ENCODE results near the gene FAM184B. TPM values are rescaled to one million over a fixed set of nuclear protein-coding genes. Genes with fewer than 3 reads are reported as not detected.

Gene FAM184B
- total and polyA plus RNA-seq, 2 experiments from 2014 or later = 0.11 to 0.49 TPM

DNA sequence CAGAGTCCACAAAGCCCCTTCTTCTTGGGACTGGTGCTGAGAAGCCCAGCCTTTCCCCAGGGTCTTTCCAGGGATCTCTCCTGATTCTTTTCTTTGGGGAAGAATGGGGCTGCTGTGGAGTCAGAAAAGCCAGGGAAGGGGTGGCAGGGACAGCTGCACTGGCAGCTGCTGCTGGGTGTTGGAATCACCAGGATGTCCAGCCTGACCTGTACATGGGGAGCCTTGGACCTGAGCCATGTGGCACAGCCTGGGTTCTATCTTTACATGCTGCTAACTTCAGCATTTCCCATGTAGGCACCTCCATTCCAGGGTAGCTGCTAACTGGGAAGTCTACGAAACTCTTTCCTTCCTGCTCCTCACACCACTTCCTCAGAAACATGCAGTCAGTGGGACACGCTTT is 131.0 kb downstream of the FAM184B start:
- no peaks in the 10 kb centered on the region for H3K4me1 ChIP-seq (ENCODE audit: insufficient read depth)
- ATAC-seq (no peak), DNase-seq (ENCODE audit: low spot score) (no peak)
- Mint-ChIP-seq H3K27me3 (ENCODE audit: insufficient read depth, low read depth, poor library complexity) (peaks cover 1% of the 10 kb centered on the region), H3K27ac (no peak overlapping the region), H3K9me3 (peaks cover 6% of the 10 kb centered on the region; the same call in 1 of the 3 replicates), H3K4me1 (no peaks in the 10 kb centered on the region), H3K36me3 (ENCODE audit: low read depth) (no peaks in the 10 kb centered on the region), H3K4me3 (no peak overlapping the region)
- H3K4me3 ChIP-seq = no peak overlapping the region
- H3K79me2 ChIP-seq (replicated peaks; ENCODE audit: insufficient read depth) = no peaks in the 10 kb centered on the region
- H3K9me2 ChIP-seq (ENCODE audit: insufficient read depth) = no peaks in the 10 kb centered on the region
- no peaks in the 10 kb centered on the region for H3F3A ChIP-seq (replicated peaks; ENCODE audit: low read depth)
- H4K20me1 ChIP-seq (replicated peaks; ENCODE audit: insufficient read depth) = no peaks in the 10 kb centered on the region
- H3K27me3 ChIP-seq (ENCODE audit: insufficient read depth) = no peaks in the 10 kb centered on the region
- no peak overlapping the region for H3K27ac ChIP-seq (ENCODE audit: low read depth)
- no peaks in the 10 kb centered on the region for H3K36me3 ChIP-seq (ENCODE audit: insufficient read depth)
- H3K4me2 ChIP-seq = no peak overlapping the region
- TF ChIP-seq EZH2 (IDR thresholded peaks at IDR 0.05; ENCODE audit: low read depth, unreplicated experiment) (no peak), JUNB (IDR thresholded peaks at IDR 0.05; ENCODE audit: unreplicated experiment) (no peak), POLR2AphosphoS5 (IDR thresholded peaks at IDR 0.05; ENCODE audit: low read depth) (no peak), EZH2phosphoT487 (IDR thresholded peaks at IDR 0.05; ENCODE audit: unreplicated experiment) (no peak), STAT1 (IDR thresholded peaks at IDR 0.05; ENCODE audit: unreplicated experiment) (no peak), ZNF114 (CRISPR knock-in tag; IDR thresholded peaks at IDR 0.05) (no peak), REST (IDR thresholded peaks at IDR 0.05; ENCODE audit: unreplicated experiment) (no peak), NANOG (IDR thresholded peaks at IDR 0.05; ENCODE audit: borderline replicate concordance) (no peak), CREB1 (CRISPR knock-in tag; IDR thresholded peaks at IDR 0.05; ENCODE audit: low read depth) (no peak)
- TF ChIP-seq, protein P1, sequence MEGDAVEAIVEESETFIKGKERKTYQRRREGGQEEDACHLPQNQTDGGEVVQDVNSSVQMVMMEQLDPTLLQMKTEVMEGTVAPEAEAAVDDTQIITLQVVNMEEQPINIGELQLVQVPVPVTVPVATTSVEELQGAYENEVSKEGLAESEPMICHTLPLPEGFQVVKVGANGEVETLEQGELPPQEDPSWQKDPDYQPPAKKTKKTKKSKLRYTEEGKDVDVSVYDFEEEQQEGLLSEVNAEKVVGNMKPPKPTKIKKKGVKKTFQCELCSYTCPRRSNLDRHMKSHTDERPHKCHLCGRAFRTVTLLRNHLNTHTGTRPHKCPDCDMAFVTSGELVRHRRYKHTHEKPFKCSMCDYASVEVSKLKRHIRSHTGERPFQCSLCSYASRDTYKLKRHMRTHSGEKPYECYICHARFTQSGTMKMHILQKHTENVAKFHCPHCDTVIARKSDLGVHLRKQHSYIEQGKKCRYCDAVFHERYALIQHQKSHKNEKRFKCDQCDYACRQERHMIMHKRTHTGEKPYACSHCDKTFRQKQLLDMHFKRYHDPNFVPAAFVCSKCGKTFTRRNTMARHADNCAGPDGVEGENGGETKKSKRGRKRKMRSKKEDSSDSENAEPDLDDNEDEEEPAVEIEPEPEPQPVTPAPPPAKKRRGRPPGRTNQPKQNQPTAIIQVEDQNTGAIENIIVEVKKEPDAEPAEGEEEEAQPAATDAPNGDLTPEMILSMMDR (conservative IDR thresholded peaks at IDR 0.05; ENCODE audit: low read depth in 2 of 2) = no peak
- TF ChIP-seq, protein P2, sequence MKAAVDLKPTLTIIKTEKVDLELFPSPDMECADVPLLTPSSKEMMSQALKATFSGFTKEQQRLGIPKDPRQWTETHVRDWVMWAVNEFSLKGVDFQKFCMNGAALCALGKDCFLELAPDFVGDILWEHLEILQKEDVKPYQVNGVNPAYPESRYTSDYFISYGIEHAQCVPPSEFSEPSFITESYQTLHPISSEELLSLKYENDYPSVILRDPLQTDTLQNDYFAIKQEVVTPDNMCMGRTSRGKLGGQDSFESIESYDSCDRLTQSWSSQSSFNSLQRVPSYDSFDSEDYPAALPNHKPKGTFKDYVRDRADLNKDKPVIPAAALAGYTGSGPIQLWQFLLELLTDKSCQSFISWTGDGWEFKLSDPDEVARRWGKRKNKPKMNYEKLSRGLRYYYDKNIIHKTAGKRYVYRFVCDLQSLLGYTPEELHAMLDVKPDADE (IDR thresholded peaks at IDR 0.05) = no peak
- no peak overlapping the region for H2AFZ ChIP-seq

Data from GM23338 (cell line).